HepG2 (cell line): ENCODE data around the gene GNAZ. TPM values are rescaled to one million over a fixed set of nuclear protein-coding genes. Genes with fewer than 3 reads are reported as not detected.

Source experiments
- CERS6 ChIP-seq: sonication (generic); formaldehyde crosslinking; IDR thresholded peaks from 2 replicates; pipeline ENCODE4 v1.5.0; 2020; ENCODE audit warnings: missing genetic modification reagents
- DNMT1 ChIP-seq: sonication (generic); formaldehyde crosslinking; IDR thresholded peaks from 2 replicates; pipeline ENCODE4 v1.5.1; 2020; ENCODE audit warnings: mild to moderate bottlenecking, missing genetic modification reagents
- HIC2 ChIP-seq: sonication (generic); formaldehyde crosslinking; IDR thresholded peaks from 2 replicates; pipeline ENCODE4 v1.9.0; 2022; ENCODE audit warnings: low read depth, missing genetic modification reagents
- JARID2 ChIP-seq: sonication (generic); formaldehyde crosslinking; IDR thresholded peaks from 2 replicates; pipeline ENCODE4 v1.8.1; 2023; ENCODE audit warnings: missing genetic modification reagents, inconsistent platforms; ENCODE audit not compliant: insufficient replicate concordance
- MLXIP ChIP-seq: sonication (generic); formaldehyde crosslinking; IDR thresholded peaks from 2 replicates; pipeline ENCODE4 v1.9.0; 2021; ENCODE audit warnings: missing genetic modification reagents, borderline replicate concordance
- PHF21A ChIP-seq: sonication (generic); formaldehyde crosslinking; IDR thresholded peaks from 2 replicates; pipeline ENCODE4 v1.5.0; 2020; ENCODE audit warnings: mild to moderate bottlenecking, missing genetic modification reagents
- PLSCR1 ChIP-seq: sonication (generic); formaldehyde crosslinking; IDR thresholded peaks from 2 replicates; pipeline ENCODE4 v1.5.0; 2020; ENCODE audit warnings: missing genetic modification reagents, mild to moderate bottlenecking, borderline replicate concordance
- ZBTB7B ChIP-seq: sonication (generic); formaldehyde crosslinking; IDR thresholded peaks from 2 replicates; pipeline ENCODE4 v1.4.0; 2020; ENCODE audit warnings: missing genetic modification reagents
- ZNF333 ChIP-seq: sonication (generic); formaldehyde crosslinking; IDR thresholded peaks from 2 replicates; pipeline ENCODE4 v1.4.0; 2020; ENCODE audit warnings: mild to moderate bottlenecking, missing genetic modification reagents, borderline replicate concordance
- ZNF609 ChIP-seq: sonication (generic); formaldehyde crosslinking; IDR thresholded peaks from 2 replicates; pipeline ENCODE4 v1.4.0; 2020; ENCODE audit warnings: mild to moderate bottlenecking, missing genetic modification reagents, borderline replicate concordance
- ZNF670 ChIP-seq: sonication (generic); formaldehyde crosslinking; IDR thresholded peaks from 2 replicates; pipeline ENCODE4 v1.8.0; 2022; ENCODE audit warnings: mild to moderate bottlenecking, missing genetic modification reagents, borderline replicate concordance
- polyA plus RNA-seq, 8 experiments: library from polyadenylated mRNA; depleted of rRNA in 3 of 8; stranded (reverse) in 7 of 8; unstranded in 1 of 8; fragments of >200 nt; fragmentation: Illumina TruSeq in 4 of 8; extraction: Trizol in 4 of 8; gene quantifications; 2 replicates each; pipeline versions ENCODE4 v1.2.1 to v1.2.3, GENCODE V29; 2011 to 2016; ENCODE audit warnings: low read depth in 4 of 8, missing spikeins in 1 of 8, mixed read lengths in 1 of 8; ENCODE audit not compliant: insufficient read depth in 1 of 8
- total RNA-seq, 5 experiments: library from RNA; depleted of rRNA; stranded (reverse); fragments of >200 nt; fragmentation: Illumina TruSeq; extraction: Trizol; gene quantifications; 2 replicates each; pipeline ENCODE4 v1.2.3, GENCODE V29; 2016; ENCODE audit warnings: low read depth in 1 of 5

Gene GNAZ
- total and polyA plus RNA-seq, 2 of the 13 experiments (the other 11 are each of a cell fraction or from before 2014, with no cell fraction given) = 11.4 to 22.3 TPM

- TF ChIP-seq PLSCR1 = no peak
- no peak for TF ChIP-seq PHF21A (CRISPR knock-in tag)
- TF ChIP-seq DNMT1 = 0 out of 2 replicates have a peak, but pooled peaks have one; percentile 32
- TF ChIP-seq ZNF333 (CRISPR knock-in tag) = 0 out of 2 replicates have a peak, but pooled peaks have one; percentile 49
- peak; percentile 88 for TF ChIP-seq ZBTB7B (CRISPR knock-in tag)
- no peak for TF ChIP-seq JARID2 (CRISPR knock-in tag)
- TF ChIP-seq ZNF609 (CRISPR knock-in tag) = peak; percentile 73
- TF ChIP-seq HIC2 (CRISPR knock-in tag) = peak; percentile 98
- TF ChIP-seq MLXIP (CRISPR knock-in tag) = no peak
- TF ChIP-seq ZNF670 (CRISPR knock-in tag) = peak; percentile 21; the same call in 1 of the 2 replicates
- TF ChIP-seq CERS6 (CRISPR knock-in tag) = no peak
Measured at GRCh38 chr22:23079240-23079768, 9.0 kb downstream of the GNAZ start (continued).
